ENCODE data around the gene ERC2. TPM values are rescaled to one million over a fixed set of nuclear protein-coding genes. Genes with fewer than 3 reads are reported as not detected.

The ERC2 gene
- total RNA-seq, 1 experiment from 2014 or later, result 0.90 TPM

DNA sequence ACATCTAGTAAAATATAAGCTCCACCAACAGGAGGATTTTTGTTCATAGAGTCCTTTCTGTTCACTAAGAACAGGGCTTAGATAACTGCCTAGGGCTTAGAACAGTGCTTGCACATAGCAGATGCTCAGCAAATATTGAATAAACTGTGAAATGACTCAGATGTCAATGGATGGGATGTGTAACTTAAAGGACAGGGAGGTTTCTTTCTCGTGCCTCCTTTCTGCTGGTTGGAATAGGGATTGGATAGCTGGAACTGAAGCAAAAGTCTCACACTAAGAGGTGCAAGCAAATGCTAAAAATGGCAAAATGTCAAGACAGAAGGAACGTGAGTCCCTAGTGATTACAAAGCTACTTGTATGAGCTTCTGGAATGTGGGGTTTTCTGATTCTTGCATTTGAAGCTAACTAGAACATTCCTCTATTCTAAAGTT is 588.4 kb downstream of the ERC2 start:
- H3K9me3 ChIP-seq (ENCODE audit: low read depth, low read length, poor library complexity, severe bottlenecking), result no peaks in the 10 kb centered on the region
- H3K27ac ChIP-seq (ENCODE audit: low read depth, low read length, poor library complexity, severe bottlenecking), result no peak overlapping the region
- BruUV-seq (replicated peaks), result no TSS peak
- no peaks in the 10 kb centered on the region for H3K36me3 ChIP-seq (ENCODE audit: insufficient read depth, low read length, poor library complexity, severe bottlenecking)
- no peak overlapping the region for H3K4me3 ChIP-seq (ENCODE audit: low read depth, low read length, poor library complexity, severe bottlenecking)
- DNase-seq (ENCODE audit: low spot score), result no peak
- H3K27me3 ChIP-seq (replicated peaks; ENCODE audit: insufficient read depth, low read depth, low read length, poor library complexity), result no peaks in the 10 kb centered on the region
- TF ChIP-seq, protein P1, sequence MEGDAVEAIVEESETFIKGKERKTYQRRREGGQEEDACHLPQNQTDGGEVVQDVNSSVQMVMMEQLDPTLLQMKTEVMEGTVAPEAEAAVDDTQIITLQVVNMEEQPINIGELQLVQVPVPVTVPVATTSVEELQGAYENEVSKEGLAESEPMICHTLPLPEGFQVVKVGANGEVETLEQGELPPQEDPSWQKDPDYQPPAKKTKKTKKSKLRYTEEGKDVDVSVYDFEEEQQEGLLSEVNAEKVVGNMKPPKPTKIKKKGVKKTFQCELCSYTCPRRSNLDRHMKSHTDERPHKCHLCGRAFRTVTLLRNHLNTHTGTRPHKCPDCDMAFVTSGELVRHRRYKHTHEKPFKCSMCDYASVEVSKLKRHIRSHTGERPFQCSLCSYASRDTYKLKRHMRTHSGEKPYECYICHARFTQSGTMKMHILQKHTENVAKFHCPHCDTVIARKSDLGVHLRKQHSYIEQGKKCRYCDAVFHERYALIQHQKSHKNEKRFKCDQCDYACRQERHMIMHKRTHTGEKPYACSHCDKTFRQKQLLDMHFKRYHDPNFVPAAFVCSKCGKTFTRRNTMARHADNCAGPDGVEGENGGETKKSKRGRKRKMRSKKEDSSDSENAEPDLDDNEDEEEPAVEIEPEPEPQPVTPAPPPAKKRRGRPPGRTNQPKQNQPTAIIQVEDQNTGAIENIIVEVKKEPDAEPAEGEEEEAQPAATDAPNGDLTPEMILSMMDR (conservative IDR thresholded peaks at IDR 0.05; ENCODE audit: low read depth, low read length), result no peak
- TF ChIP-seq EZH2 (IDR thresholded peaks at IDR 0.05; ENCODE audit: borderline replicate concordance, low read depth, low read length, poor library complexity, severe bottlenecking), result no peak
- intact Hi-C loops (cut with micrococcal nuclease; ENCODE audit: unreplicated experiment), result no loop called here
- ChIA-PET POLR2A (ENCODE audit: low non-redundant PET) (no interaction called here), CTCF (no interaction called here)
- H3K4me1 ChIP-seq (ENCODE audit: insufficient read depth, low read length, poor library complexity, severe bottlenecking), result peaks cover 10% of the 10 kb centered on the region

- intact Hi-C loops (cut with micrococcal nuclease; ENCODE audit: unreplicated experiment), result no loop called here
- Histone ChIP-seq H3K27me3 (replicated peaks; ENCODE audit: insufficient read depth, low read depth, low read length, poor library complexity) (no peaks in the 10 kb centered on the region), H3K27ac (ENCODE audit: low read depth, low read length, poor library complexity, severe bottlenecking) (no peak overlapping the region), H3K9me3 (ENCODE audit: low read depth, low read length, poor library complexity, severe bottlenecking) (no peaks in the 10 kb centered on the region), H3K36me3 (ENCODE audit: insufficient read depth, low read length, poor library complexity, severe bottlenecking) (no peaks in the 10 kb centered on the region), H3K4me3 (ENCODE audit: low read depth, low read length, poor library complexity, severe bottlenecking) (no peak overlapping the region), H3K4me1 (ENCODE audit: insufficient read depth, low read length, poor library complexity, severe bottlenecking) (peaks cover 8% of the 10 kb centered on the region)
- TF ChIP-seq, protein P1 (conservative IDR thresholded peaks at IDR 0.05; ENCODE audit: low read depth, low read length), result 0 out of 2 replicates have a peak, but pooled peaks have one; percentile 11
- TF ChIP-seq EZH2 (IDR thresholded peaks at IDR 0.05; ENCODE audit: borderline replicate concordance, low read depth, low read length, poor library complexity, severe bottlenecking), result no peak
- no TSS peak for BruUV-seq (replicated peaks)
- ChIA-PET CTCF (no interaction called here), POLR2A (ENCODE audit: low non-redundant PET) (no interaction called here)
- no peak for DNase-seq (ENCODE audit: low spot score)
Measured at GRCh38 chr3:55877703-55878102, 590.6 kb downstream of the ERC2 start.

GRCh38 chr3:55876560-55876959 is 591.7 kb downstream of the ERC2 start:
- Histone ChIP-seq H3K4me1 (ENCODE audit: insufficient read depth, low read length, poor library complexity, severe bottlenecking) (peaks cover 8% of the 10 kb centered on the region), H3K9me3 (ENCODE audit: low read depth, low read length, poor library complexity, severe bottlenecking) (no peaks in the 10 kb centered on the region), H3K4me3 (ENCODE audit: low read depth, low read length, poor library complexity, severe bottlenecking) (no peak overlapping the region), H3K36me3 (ENCODE audit: insufficient read depth, low read length, poor library complexity, severe bottlenecking) (no peaks in the 10 kb centered on the region), H3K27me3 (replicated peaks; ENCODE audit: insufficient read depth, low read depth, low read length, poor library complexity) (no peaks in the 10 kb centered on the region), H3K27ac (ENCODE audit: low read depth, low read length, poor library complexity, severe bottlenecking) (no peak overlapping the region)
- intact Hi-C loops (cut with micrococcal nuclease; ENCODE audit: unreplicated experiment), result no loop called here
- TF ChIP-seq, protein P1 (conservative IDR thresholded peaks at IDR 0.05; ENCODE audit: low read depth, low read length), result no peak
- no peak for TF ChIP-seq EZH2 (IDR thresholded peaks at IDR 0.05; ENCODE audit: borderline replicate concordance, low read depth, low read length, poor library complexity, severe bottlenecking)
- no TSS peak for BruUV-seq (replicated peaks)
- peak; percentile 25 for DNase-seq (ENCODE audit: low spot score)
- ChIA-PET CTCF (no interaction called here), POLR2A (ENCODE audit: low non-redundant PET) (no interaction called here)

All from A673 (cell line).